H1 (cell line): ENCODE measurements around the gene CLEC18B. TPM values are rescaled to one million over a fixed set of nuclear protein-coding genes. Genes with fewer than 3 reads are reported as not detected.

ENCODE experiments used
- BRCA1 ChIP-seq: IDR thresholded peaks from 2 replicates; pipeline ENCODE4 v1.6.1; 2012; ENCODE audit warnings: low read depth, low read length, improper control_type of control experiment
- CHD7 ChIP-seq: fragments of 300-600 bp; sonication (generic); IDR thresholded peaks from 2 replicates; pipeline ENCODE4 v1.7.1; 2012; ENCODE audit warnings: low read length, moderate library complexity, mild to moderate bottlenecking, inconsistent platforms; ENCODE audit not compliant: insufficient replicate concordance
- E2F6 ChIP-seq: IDR thresholded peaks from 2 replicates; pipeline ENCODE4 v1.6.1; 2012; ENCODE audit warnings: inconsistent platforms
- FOSL1 ChIP-seq: IDR thresholded peaks from 2 replicates; pipeline ENCODE4 v1.6.1; 2011; ENCODE audit warnings: mild to moderate bottlenecking, low read depth, low read length, moderate library complexity; ENCODE audit not compliant: insufficient read depth
- KDM1A ChIP-seq: fragments of 200-600, 300-600 bp; sonication (generic); IDR thresholded peaks from 2 replicates; pipeline ENCODE4 v1.7.1; 2016; ENCODE audit warnings: mild to moderate bottlenecking, low read length, borderline replicate concordance
- RXRA ChIP-seq: IDR thresholded peaks from 2 replicates; pipeline ENCODE4 v1.6.1; 2011; ENCODE audit warnings: low read depth, mild to moderate bottlenecking, low read length, moderate library complexity; ENCODE audit not compliant: insufficient read depth
- SP4 ChIP-seq: IDR thresholded peaks from 2 replicates; pipeline ENCODE4 v1.6.1; 2012; ENCODE audit warnings: low read length, inconsistent platforms
- SUZ12 ChIP-seq: fragments of 200-600 bp; sonication (generic); IDR thresholded peaks from 2 replicates; pipeline ENCODE4 v1.6.1; 2012; ENCODE audit warnings: mild to moderate bottlenecking, inconsistent platforms, low read length, moderate library complexity, mixed read lengths
- TCF12 ChIP-seq: IDR thresholded peaks from 2 replicates; pipeline ENCODE4 v1.6.1; 2011; ENCODE audit warnings: low read depth, mild to moderate bottlenecking, low read length
- polyA plus RNA-seq, 7 experiments: library from polyadenylated mRNA; depleted of rRNA in 3 of 7; stranded (reverse) in 5 of 7; unstranded in 2 of 7; fragments of >200 nt in 5 of 7; fragments of 200-250 nt in 2 of 7; gene quantifications; 1 replicate in 5 of 7; 2 replicates in 1 of 7; 4 replicates in 1 of 7; pipeline versions ENCODE4 v1.2.1 to v1.2.3, GENCODE V29; 2011 to 2013; ENCODE audit warnings: missing spikeins in 2 of 7, mixed read lengths in 2 of 7
- total RNA-seq: library from RNA; stranded (reverse); fragmentation: NEBNext Ultra II Directional; extraction: Animal tissue kit (Norgen Biotek cat#: 25700); gene quantifications from 2 replicates; pipeline ENCODE4 v1.2.1, GENCODE V29; 2021

The CLEC18B gene
- total and polyA plus RNA-seq, 2 of the 8 experiments (the other 6 are each of a cell fraction or from before 2014, with no cell fraction given): 0.11 TPM; not detected in 1

DNA sequence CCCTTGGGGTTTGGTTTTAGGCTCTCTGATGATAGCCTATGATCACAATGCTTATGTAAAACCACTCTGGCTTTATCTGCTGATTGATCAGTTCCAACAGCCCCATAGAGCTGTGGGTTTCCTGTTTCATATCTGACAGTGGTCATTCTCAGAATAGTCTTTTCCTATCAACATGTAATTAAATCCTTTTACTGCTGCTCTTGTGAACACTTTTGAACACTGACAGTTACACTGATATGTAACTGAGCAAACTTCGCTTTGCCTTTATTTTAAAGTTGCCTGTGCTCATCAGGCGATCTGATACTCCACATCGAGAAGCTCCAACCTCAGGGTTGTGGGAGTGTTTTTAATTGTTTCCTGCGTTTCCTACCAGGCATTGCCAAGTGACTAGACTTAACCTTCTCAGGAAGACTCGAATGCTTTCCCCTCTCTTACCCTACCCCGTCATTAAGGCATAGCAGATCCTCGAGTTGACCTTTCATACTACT, 17.3 kb upstream of the CLEC18B start (continued):
- no peak for TF ChIP-seq CHD7
- TF ChIP-seq RXRA: no peak
- TF ChIP-seq E2F6: no peak
- no peak for TF ChIP-seq BRCA1
- TF ChIP-seq SP4: no peak
- no peak for TF ChIP-seq KDM1A
- no peak for TF ChIP-seq SUZ12
- TF ChIP-seq FOSL1: no peak
- no peak for TF ChIP-seq TCF12
